ENCODE results near the gene MGRN1. TPM values are rescaled to one million over a fixed set of nuclear protein-coding genes. Genes with fewer than 3 reads are reported as not detected.

Gene MGRN1
- total and polyA plus RNA-seq, 12 donors = 19.2 to 73.5 (median 40.8) TPM

DNA sequence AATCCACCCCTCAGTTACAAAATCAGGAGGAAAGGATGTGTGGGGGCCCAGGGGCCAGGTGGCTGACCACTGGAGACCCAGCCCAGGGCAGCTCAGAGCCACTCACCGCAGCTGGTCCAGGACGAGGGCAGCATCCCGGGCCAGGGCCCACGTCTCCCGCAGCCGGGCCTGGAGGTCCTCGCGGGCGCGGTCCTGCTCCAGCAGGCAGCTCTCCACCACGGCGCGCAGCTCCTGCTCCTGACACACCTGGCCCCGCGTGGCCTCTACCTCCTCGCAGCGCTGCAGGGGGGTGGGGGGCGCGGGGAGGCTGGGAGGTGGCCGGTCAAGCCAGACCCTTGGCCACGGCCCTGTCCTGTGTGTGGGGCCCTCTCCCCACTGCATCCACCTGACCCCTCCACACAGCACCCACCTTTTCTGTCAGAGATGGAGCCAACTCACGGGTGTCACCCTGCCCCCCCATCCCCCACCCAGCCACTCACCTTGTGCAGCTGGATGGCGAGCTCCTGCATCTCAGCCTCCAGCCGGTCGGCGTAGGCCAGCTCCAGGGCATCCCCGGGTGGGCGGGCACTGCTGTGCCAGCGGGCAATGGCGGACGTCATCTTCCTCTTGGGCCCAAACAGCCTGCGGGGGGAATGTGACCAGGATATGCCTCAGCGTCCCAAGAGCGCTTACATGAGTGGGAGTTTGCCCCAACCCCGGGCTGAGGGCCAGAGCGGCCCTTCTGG lies 73.9 kb downstream of the MGRN1 start:
- Histone ChIP-seq H3K27me3 (no peaks in the 10 kb centered on the region), H3K27ac (no peak overlapping the region), H3K9me3 (no peaks in the 10 kb centered on the region), H3K4me1 (peaks cover 10 to 32% (median 17%) of the 10 kb centered on the region in 9 donors), H3K36me3 (peaks cover 0 to 85% (median 41%) of the 10 kb centered on the region in 9 donors), H3K4me3 (no peak overlapping the region)
- WGBS, 2 donors = 93 to 94% methylated on average over 35 to 36 of the region's 36 CpGs
- DNase-seq (no peak), ATAC-seq (no peak)
- TF ChIP-seq CTCF (IDR thresholded peaks at IDR 0.05) = no peak
- intact Hi-C loops (cut with DNase I) = no loop called here

DNA sequence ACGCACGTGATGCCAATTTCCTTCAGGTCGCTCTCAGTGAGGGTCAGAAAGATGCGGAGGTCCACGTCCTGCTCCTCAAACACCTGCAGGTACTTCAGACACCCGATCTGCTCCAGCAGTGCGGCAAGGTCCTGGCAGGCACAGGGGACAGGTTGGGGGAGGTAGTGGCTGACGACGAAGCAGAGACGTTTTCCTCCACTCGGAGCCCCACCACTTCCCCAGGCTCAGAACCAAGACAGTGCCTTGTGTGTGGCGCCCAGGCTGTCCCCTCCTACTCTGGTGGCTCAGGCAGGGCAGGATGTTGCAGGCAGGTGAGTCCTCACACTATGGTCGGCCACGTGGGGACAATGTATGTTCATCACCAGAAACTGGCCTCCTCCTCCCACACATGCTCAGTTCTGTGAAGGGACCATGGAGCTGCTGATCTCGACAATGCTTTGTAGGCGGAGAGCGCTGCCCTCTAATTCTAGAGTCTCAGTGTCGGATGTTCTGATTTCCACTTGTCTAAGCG lies 74.5 kb downstream of the MGRN1 start:
- Histone ChIP-seq H3K9me3 (no peaks in the 10 kb centered on the region), H3K36me3 (peaks cover 0 to 91% (median 41%) of the 10 kb centered on the region in 9 donors), H3K27me3 (no peaks in the 10 kb centered on the region), H3K27ac (no peak overlapping the region), H3K4me3 (no peak overlapping the region), H3K4me1 (peaks cover 10 to 32% (median 16%) of the 10 kb centered on the region in 9 donors)
- TF ChIP-seq CTCF (IDR thresholded peaks at IDR 0.05) = no peak
- intact Hi-C loops (cut with DNase I) = no loop called here
- ATAC-seq (no peak), DNase-seq (no peak)
- WGBS, 2 donors = 90% methylated on average over 19 of the region's 19 CpGs

GRCh38 chr16:4700380-4700996 lies 75.9 kb downstream of the MGRN1 start:
- no peaks in the 10 kb centered on the region for H3K9me3 ChIP-seq
- ATAC-seq (no peak), DNase-seq (no peak)
- H3K4me1 ChIP-seq = peaks cover 0 to 19% (median 11%) of the 10 kb centered on the region in 9 donors
- no peaks in the 10 kb centered on the region for H3K27me3 ChIP-seq
- peaks cover 0 to 99% (median 41%) of the 10 kb centered on the region in 9 donors for H3K36me3 ChIP-seq
- TF ChIP-seq CTCF (IDR thresholded peaks at IDR 0.05) = no peak
- H3K27ac ChIP-seq = no peak overlapping the region
- WGBS, 2 donors = 94 to 96% methylated on average over 13 of the region's 13 CpGs
- intact Hi-C loops (cut with DNase I) = no loop called here
- H3K4me3 ChIP-seq = no peak overlapping the region

GRCh38 chr16:4700997-4701743 lies 76.5 kb downstream of the MGRN1 start:
- DNase-seq = peak; percentile 36 to 63

More at GRCh38 chr16:4700997-4701743, 76.5 kb downstream of the MGRN1 start:
- Histone ChIP-seq H3K27me3 (no peaks in the 10 kb centered on the region), H3K4me1 (peaks cover 0 to 12% (median 6%) of the 10 kb centered on the region in 9 donors), H3K36me3 (peaks cover 0 to 99% (median 41%) of the 10 kb centered on the region in 9 donors), H3K4me3 (no peak overlapping the region), H3K9me3 (no peaks in the 10 kb centered on the region), H3K27ac (no peak overlapping the region)
- 72 to 85% methylated on average over 33 of the region's 33 CpGs for WGBS, 2 donors
- peak; percentile 50 to 87 (median 75) for ATAC-seq
- intact Hi-C loops (cut with DNase I) = no loop called here
- TF ChIP-seq CTCF (IDR thresholded peaks at IDR 0.05) = no peak
